Activated naive CD8-positive, alpha-beta T cell treated with anti-CD3 and anti-CD28 coated beads for 36 hours (primary cell): ENCODE results near the gene POU2AF2. TPM values are rescaled to one million over a fixed set of nuclear protein-coding genes. Genes with fewer than 3 reads are reported as not detected.
"Not testable (repeated sequence)": the region's sequence is repeated elsewhere in the genome, so short reads cannot be mapped to it uniquely, and the experiment has no call there.

Experiments
- DNase-seq: peaks from one replicate; pipeline ENCODE4 v3.0.0; 2021
- H3K27ac Mint-ChIP-seq: one replicate; pipeline ENCODE4 v1.8.0; 2022; ENCODE audit warnings: mild to moderate bottlenecking, moderate library complexity, mixed read lengths
- H3K27me3 Mint-ChIP-seq: one replicate; pipeline ENCODE4 v1.8.0; 2022; ENCODE audit warnings: mild to moderate bottlenecking, mixed read lengths
- H3K36me3 Mint-ChIP-seq: one replicate; pipeline ENCODE4 v1.8.0; 2021; ENCODE audit warnings: mild to moderate bottlenecking, mixed read lengths
- H3K4me1 Mint-ChIP-seq: one replicate; pipeline ENCODE4 v1.8.0; 2021; ENCODE audit warnings: mixed read lengths
- H3K4me3 Mint-ChIP-seq: one replicate; pipeline ENCODE4 v1.8.0; 2022; ENCODE audit warnings: mild to moderate bottlenecking, moderate library complexity, mixed read lengths
- H3K9me3 Mint-ChIP-seq: one replicate; pipeline ENCODE4 v1.8.0; 2022; ENCODE audit warnings: mixed read lengths
- total RNA-seq, 2 experiments: library from RNA; stranded (reverse); gene quantifications; one replicate each; pipeline ENCODE4 v1.2.3, GENCODE V29; 2021

Gene POU2AF2
- total RNA-seq: not detected

GRCh38 chr11:111245425-111245824 lies at the start of gene POU2AF2:
POU2AF2 (plus strand) TSS chr11:111245725; CDS start chr11:111245854, 129 bp downstream.
- H3K27me3 Mint-ChIP-seq: peaks cover 21% of the 10 kb centered on the region
- H3K27ac Mint-ChIP-seq: no peak within 1 kb of the TSS
- no peaks in the 10 kb centered on the region for H3K9me3 Mint-ChIP-seq
- no peak for DNase-seq
- H3K4me3 Mint-ChIP-seq: no peak within 1 kb of the TSS
- no peaks in the 10 kb centered on the region for H3K36me3 Mint-ChIP-seq
- H3K4me1 Mint-ChIP-seq: no peaks in the 10 kb centered on the region

- no peak for DNase-seq
- H3K4me3 Mint-ChIP-seq: no peak overlapping the region
- H3K4me1 Mint-ChIP-seq: no peaks in the 10 kb centered on the region
- no peaks in the 10 kb centered on the region for H3K9me3 Mint-ChIP-seq
- H3K27ac Mint-ChIP-seq: no peak overlapping the region
- peaks cover 4% of the 10 kb centered on the region for H3K27me3 Mint-ChIP-seq
- no peaks in the 10 kb centered on the region for H3K36me3 Mint-ChIP-seq
Measured at GRCh38 chr11:111200010-111200534, 45.5 kb upstream of the POU2AF2 start.

GRCh38 chr11:111204211-111204610 lies 41.3 kb upstream of the POU2AF2 start:
- Mint-ChIP-seq H3K9me3 (no peaks in the 10 kb centered on the region), H3K27me3 (peaks cover 13% of the 10 kb centered on the region), H3K36me3 (no peaks in the 10 kb centered on the region), H3K4me1 (no peaks in the 10 kb centered on the region), H3K27ac (no peak overlapping the region), H3K4me3 (no peak overlapping the region)
- no peak for DNase-seq

- no peak for DNase-seq
- Mint-ChIP-seq H3K36me3 (no peaks in the 10 kb centered on the region), H3K27me3 (peaks cover 13% of the 10 kb centered on the region), H3K4me1 (no peaks in the 10 kb centered on the region), H3K4me3 (no peak overlapping the region), H3K27ac (no peak overlapping the region), H3K9me3 (no peaks in the 10 kb centered on the region)
Measured at GRCh38 chr11:111205632-111206385, 39.7 kb upstream of the POU2AF2 start.

GRCh38 chr11:111206472-111206871 lies 39.1 kb upstream of the POU2AF2 start:
- no peaks in the 10 kb centered on the region for H3K4me1 Mint-ChIP-seq
- H3K9me3 Mint-ChIP-seq: no peaks in the 10 kb centered on the region
- H3K4me3 Mint-ChIP-seq: no peak overlapping the region
- no peak overlapping the region for H3K27ac Mint-ChIP-seq
- H3K36me3 Mint-ChIP-seq: no peaks in the 10 kb centered on the region
- H3K27me3 Mint-ChIP-seq: peaks cover 13% of the 10 kb centered on the region
- DNase-seq: no peak

- DNase-seq: no peak
- no peaks in the 10 kb centered on the region for H3K4me1 Mint-ChIP-seq
- no peaks in the 10 kb centered on the region for H3K9me3 Mint-ChIP-seq
- H3K27ac Mint-ChIP-seq: no peak overlapping the region
- peaks cover 13% of the 10 kb centered on the region for H3K27me3 Mint-ChIP-seq
- H3K4me3 Mint-ChIP-seq: no peak overlapping the region
- no peaks in the 10 kb centered on the region for H3K36me3 Mint-ChIP-seq
Measured at GRCh38 chr11:111207213-111207612, 38.3 kb upstream of the POU2AF2 start.

- Mint-ChIP-seq H3K9me3 (no peaks in the 10 kb centered on the region), H3K27ac (no peak overlapping the region), H3K4me3 (no peak overlapping the region), H3K27me3 (peaks cover 14% of the 10 kb centered on the region), H3K4me1 (no peaks in the 10 kb centered on the region), H3K36me3 (no peaks in the 10 kb centered on the region)
- no peak for DNase-seq
Measured at GRCh38 chr11:111209543-111210355, 35.8 kb upstream of the POU2AF2 start.

- DNase-seq: no peak
- Mint-ChIP-seq H3K27ac (no peak overlapping the region), H3K36me3 (no peaks in the 10 kb centered on the region), H3K4me3 (no peak overlapping the region), H3K4me1 (no peaks in the 10 kb centered on the region), H3K27me3 (peaks cover 20% of the 10 kb centered on the region), H3K9me3 (no peaks in the 10 kb centered on the region)
Measured at GRCh38 chr11:111213256-111213655, 32.3 kb upstream of the POU2AF2 start.

GRCh38 chr11:111220721-111221120 lies 24.8 kb upstream of the POU2AF2 start:
- H3K27me3 Mint-ChIP-seq: peaks cover 60% of the 10 kb centered on the region
- H3K36me3 Mint-ChIP-seq: no peaks in the 10 kb centered on the region
- no peak overlapping the region for H3K27ac Mint-ChIP-seq
- peaks cover 12% of the 10 kb centered on the region for H3K4me1 Mint-ChIP-seq
- H3K9me3 Mint-ChIP-seq: peaks cover 3% of the 10 kb centered on the region
- no peak for DNase-seq
- no peak overlapping the region for H3K4me3 Mint-ChIP-seq

GRCh38 chr11:111221208-111221607 lies 24.3 kb upstream of the POU2AF2 start:
- Mint-ChIP-seq H3K4me1 (peaks cover 12% of the 10 kb centered on the region), H3K4me3 (no peak overlapping the region), H3K36me3 (no peaks in the 10 kb centered on the region), H3K27ac (no peak overlapping the region), H3K9me3 (peaks cover 3% of the 10 kb centered on the region), H3K27me3 (peaks cover 60% of the 10 kb centered on the region)
- DNase-seq: no peak

- H3K36me3 Mint-ChIP-seq, DNase-seq, H3K9me3 Mint-ChIP-seq, H3K27ac Mint-ChIP-seq, H3K4me3 Mint-ChIP-seq: not testable (repeated sequence)
- Mint-ChIP-seq H3K4me1 (peaks cover 12% of the 10 kb centered on the region), H3K27me3 (peaks cover 58% of the 10 kb centered on the region)
Measured at GRCh38 chr11:111221936-111222335, 23.6 kb upstream of the POU2AF2 start.

- peaks cover 55% of the 10 kb centered on the region for H3K27me3 Mint-ChIP-seq
- peak overlapping the region; percentile 62 for H3K4me3 Mint-ChIP-seq
- peak; percentile 16 for DNase-seq
- H3K27ac Mint-ChIP-seq, H3K36me3 Mint-ChIP-seq, H3K9me3 Mint-ChIP-seq: not testable (repeated sequence)
- H3K4me1 Mint-ChIP-seq: peaks cover 12% of the 10 kb centered on the region
Measured at GRCh38 chr11:111222821-111223455, 22.6 kb upstream of the POU2AF2 start.

- Mint-ChIP-seq H3K9me3 (peaks cover 3% of the 10 kb centered on the region), H3K27me3 (peaks cover 48% of the 10 kb centered on the region), H3K27ac (no peak overlapping the region), H3K4me1 (peaks cover 21% of the 10 kb centered on the region), H3K36me3 (no peaks in the 10 kb centered on the region), H3K4me3 (no peak overlapping the region)
- no peak for DNase-seq
Measured at GRCh38 chr11:111225881-111226280, 19.6 kb upstream of the POU2AF2 start.

GRCh38 chr11:111229604-111230003 lies 15.9 kb upstream of the POU2AF2 start:
- H3K4me1 Mint-ChIP-seq: peaks cover 9% of the 10 kb centered on the region
- no peak overlapping the region for H3K4me3 Mint-ChIP-seq
- no peak for DNase-seq
- H3K27me3 Mint-ChIP-seq: peaks cover 49% of the 10 kb centered on the region
- no peaks in the 10 kb centered on the region for H3K36me3 Mint-ChIP-seq
- peaks cover 3% of the 10 kb centered on the region for H3K9me3 Mint-ChIP-seq
- no peak overlapping the region for H3K27ac Mint-ChIP-seq

- Mint-ChIP-seq H3K27me3 (peaks cover 45% of the 10 kb centered on the region), H3K4me3 (no peak overlapping the region), H3K9me3 (peaks cover under 1% of the 10 kb centered on the region), H3K36me3 (no peaks in the 10 kb centered on the region), H3K27ac (no peak overlapping the region), H3K4me1 (peaks cover 9% of the 10 kb centered on the region)
- DNase-seq: no peak
Measured at GRCh38 chr11:111230122-111230465, 15.4 kb upstream of the POU2AF2 start.
